Duodenal mucosa (tissue), 2 donors: ENCODE data around the gene PLCXD3.

Experiments
- H3K27ac ChIP-seq: one replicate; pipeline ENCODE4 v1.7.0; 2013; ENCODE audit warnings: low read depth, low read length
- H3K27me3 ChIP-seq, 2 donors: one replicate each; pipeline ENCODE4 v1.7.0; 2013; ENCODE audit warnings: low read length in 2 of 2, control low read depth in 1 of 2; ENCODE audit not compliant: insufficient read depth in 2 of 2, control insufficient read depth in 1 of 2
- H3K36me3 ChIP-seq, 2 donors: one replicate each; pipeline ENCODE4 v1.7.0; 2013; ENCODE audit warnings: low read length in 2 of 2, control low read depth in 1 of 2; ENCODE audit not compliant: insufficient read depth in 2 of 2, control insufficient read depth in 1 of 2
- H3K4me1 ChIP-seq, 2 donors: one replicate each; pipeline ENCODE4 v1.7.0; 2013; ENCODE audit warnings: low read length in 2 of 2, control low read depth in 1 of 2; ENCODE audit not compliant: insufficient read depth in 2 of 2, control insufficient read depth in 1 of 2
- H3K4me3 ChIP-seq, 2 donors: one replicate each; pipeline ENCODE4 v1.7.0; 2013; ENCODE audit warnings: low read length in 2 of 2, low read depth in 1 of 2
- H3K9ac ChIP-seq, 2 donors: one replicate each; pipeline ENCODE4 v1.7.0; 2013; ENCODE audit warnings: low read length in 2 of 2, low read depth in 1 of 2
- H3K9me3 ChIP-seq, 2 donors: one replicate each; pipeline ENCODE4 v1.7.0; 2013; ENCODE audit warnings: low read length in 2 of 2, control low read depth in 1 of 2; ENCODE audit not compliant: control insufficient read depth in 1 of 2

PLCXD3 gene

GRCh38 chr5:41404757-41405156 is 105.6 kb downstream of the PLCXD3 start:
- Histone ChIP-seq H3K4me1 (peaks cover 11 to 31% of the 10 kb centered on the region in 2 donors), H3K36me3 (no peaks in the 10 kb centered on the region), H3K27ac (no peak overlapping the region), H3K9ac (no peak overlapping the region), H3K9me3 (no peaks in the 10 kb centered on the region), H3K27me3 (no peaks in the 10 kb centered on the region), H3K4me3 (no peak overlapping the region)

- H3K27ac ChIP-seq: no peak overlapping the region
- H3K4me1 ChIP-seq: peaks cover 11 to 24% of the 10 kb centered on the region in 2 donors
- peaks cover 0 to 6% of the 10 kb centered on the region in 2 donors for H3K9me3 ChIP-seq
- H3K27me3 ChIP-seq: no peaks in the 10 kb centered on the region
- no peak overlapping the region for H3K4me3 ChIP-seq
- H3K36me3 ChIP-seq: no peaks in the 10 kb centered on the region
- H3K9ac ChIP-seq: no peak overlapping the region
Measured at GRCh38 chr5:41403846-41404245, 106.6 kb downstream of the PLCXD3 start.

GRCh38 chr5:41402845-41403244 is 107.6 kb downstream of the PLCXD3 start:
- Histone ChIP-seq H3K27me3 (no peaks in the 10 kb centered on the region), H3K4me3 (no peak overlapping the region), H3K9me3 (peaks cover 0 to 6% of the 10 kb centered on the region in 2 donors), H3K36me3 (no peaks in the 10 kb centered on the region), H3K27ac (no peak overlapping the region), H3K4me1 (peaks cover 11 to 14% of the 10 kb centered on the region in 2 donors), H3K9ac (no peak overlapping the region)

GRCh38 chr5:41399839-41400238 is 110.6 kb downstream of the PLCXD3 start:
- Histone ChIP-seq H3K4me1 (no peaks in the 10 kb centered on the region), H3K4me3 (no peak overlapping the region), H3K27ac (no peak overlapping the region), H3K36me3 (no peaks in the 10 kb centered on the region), H3K27me3 (no peaks in the 10 kb centered on the region), H3K9ac (no peak overlapping the region), H3K9me3 (peaks cover 0 to 6% of the 10 kb centered on the region in 2 donors)

GRCh38 chr5:41392016-41392415 is 118.4 kb downstream of the PLCXD3 start:
- Histone ChIP-seq H3K27ac (no peak overlapping the region), H3K4me3 (no peak overlapping the region), H3K9me3 (no peaks in the 10 kb centered on the region), H3K27me3 (no peaks in the 10 kb centered on the region), H3K9ac (no peak overlapping the region), H3K4me1 (no peaks in the 10 kb centered on the region), H3K36me3 (no peaks in the 10 kb centered on the region)

- Histone ChIP-seq H3K9me3 (no peaks in the 10 kb centered on the region), H3K4me1 (no peaks in the 10 kb centered on the region), H3K27me3 (no peaks in the 10 kb centered on the region), H3K36me3 (no peaks in the 10 kb centered on the region), H3K27ac (no peak overlapping the region), H3K4me3 (no peak overlapping the region), H3K9ac (no peak overlapping the region)
Measured at GRCh38 chr5:41374631-41375030, 135.8 kb downstream of the PLCXD3 start.

GRCh38 chr5:41373230-41373629 is 137.2 kb downstream of the PLCXD3 start:
- H3K4me3 ChIP-seq: no peak overlapping the region
- no peaks in the 10 kb centered on the region for H3K9me3 ChIP-seq
- H3K9ac ChIP-seq: no peak overlapping the region
- no peaks in the 10 kb centered on the region for H3K4me1 ChIP-seq
- no peaks in the 10 kb centered on the region for H3K27me3 ChIP-seq
- H3K27ac ChIP-seq: no peak overlapping the region
- no peaks in the 10 kb centered on the region for H3K36me3 ChIP-seq

GRCh38 chr5:41371738-41372137 is 138.7 kb downstream of the PLCXD3 start:
- Histone ChIP-seq H3K9me3 (no peaks in the 10 kb centered on the region), H3K9ac (no peak overlapping the region), H3K27ac (no peak overlapping the region), H3K4me1 (no peaks in the 10 kb centered on the region), H3K27me3 (no peaks in the 10 kb centered on the region), H3K4me3 (no peak overlapping the region), H3K36me3 (no peaks in the 10 kb centered on the region)

GRCh38 chr5:41370482-41370881 is 139.9 kb downstream of the PLCXD3 start:
- Histone ChIP-seq H3K9me3 (no peaks in the 10 kb centered on the region), H3K27me3 (no peaks in the 10 kb centered on the region), H3K27ac (no peak overlapping the region), H3K4me1 (no peaks in the 10 kb centered on the region), H3K36me3 (no peaks in the 10 kb centered on the region), H3K4me3 (no peak overlapping the region), H3K9ac (no peak overlapping the region)

GRCh38 chr5:41369799-41370198 is 140.6 kb downstream of the PLCXD3 start:
- Histone ChIP-seq H3K9me3 (no peaks in the 10 kb centered on the region), H3K4me3 (no peak overlapping the region), H3K36me3 (no peaks in the 10 kb centered on the region), H3K27ac (no peak overlapping the region), H3K4me1 (no peaks in the 10 kb centered on the region), H3K9ac (no peak overlapping the region), H3K27me3 (no peaks in the 10 kb centered on the region)

GRCh38 chr5:41368158-41368557 is 142.2 kb downstream of the PLCXD3 start:
- H3K9me3 ChIP-seq: no peaks in the 10 kb centered on the region
- no peaks in the 10 kb centered on the region for H3K27me3 ChIP-seq
- H3K4me1 ChIP-seq: no peaks in the 10 kb centered on the region
- H3K27ac ChIP-seq: no peak overlapping the region
- H3K9ac ChIP-seq: no peak overlapping the region
- no peaks in the 10 kb centered on the region for H3K36me3 ChIP-seq
- no peak overlapping the region for H3K4me3 ChIP-seq
